ENCODE measurements around the gene CNN3.

The CNN3 gene

GRCh38 chr1:94887603-94888171 is 39.2 kb downstream of the CNN3 start:
- no peak for DNase-seq (ENCODE audit: low spot score)

- no peak for DNase-seq (ENCODE audit: low spot score)
Observed at GRCh38 chr1:94887106-94887505, 39.8 kb downstream of the CNN3 start.

- DNase-seq (ENCODE audit: low spot score), result no peak
Observed at GRCh38 chr1:94886361-94886760, 40.5 kb downstream of the CNN3 start.

GRCh38 chr1:94884507-94884906 is 42.4 kb downstream of the CNN3 start:
- DNase-seq (ENCODE audit: low spot score), result no peak

GRCh38 chr1:94884106-94884505 is 42.8 kb downstream of the CNN3 start:
- no peak for DNase-seq (ENCODE audit: low spot score)

- DNase-seq (ENCODE audit: low spot score), result no peak
Observed at GRCh38 chr1:94883691-94884090, 43.2 kb downstream of the CNN3 start.

GRCh38 chr1:94878329-94878728 is 48.6 kb downstream of the CNN3 start:
- DNase-seq (ENCODE audit: low spot score), result no peak

- DNase-seq (ENCODE audit: low spot score), result no peak
Observed at GRCh38 chr1:94876362-94876761, 50.5 kb downstream of the CNN3 start.

GRCh38 chr1:94875794-94876193 is 51.1 kb downstream of the CNN3 start:
- DNase-seq (ENCODE audit: low spot score), result no peak

GRCh38 chr1:94874423-94874822 is 52.5 kb downstream of the CNN3 start:
- no peak for DNase-seq (ENCODE audit: low spot score)

- peak; percentile 72 for DNase-seq (ENCODE audit: low spot score)
Observed at GRCh38 chr1:94873520-94874351, 53.2 kb downstream of the CNN3 start.

- no peak for DNase-seq (ENCODE audit: low spot score)
Observed at GRCh38 chr1:94872771-94873495, 54.0 kb downstream of the CNN3 start.

GRCh38 chr1:94871031-94871430 is 55.9 kb downstream of the CNN3 start:
- DNase-seq (ENCODE audit: low spot score), result no peak

- no peak for DNase-seq (ENCODE audit: low spot score)
Observed at GRCh38 chr1:94866164-94866807, 60.6 kb downstream of the CNN3 start.

GRCh38 chr1:94865360-94865759 is 61.5 kb downstream of the CNN3 start:
- DNase-seq (ENCODE audit: low spot score), result no peak

- DNase-seq (ENCODE audit: low spot score), result no peak
Observed at GRCh38 chr1:94864821-94865220, 62.1 kb downstream of the CNN3 start.

GRCh38 chr1:94863919-94864318 is 63.0 kb downstream of the CNN3 start:
- no peak for DNase-seq (ENCODE audit: low spot score)

- no peak for DNase-seq (ENCODE audit: low spot score)
Observed at GRCh38 chr1:94863297-94863911, 63.5 kb downstream of the CNN3 start.

- DNase-seq (ENCODE audit: low spot score), result no peak
Observed at GRCh38 chr1:94862718-94863117, 64.2 kb downstream of the CNN3 start.

- DNase-seq (ENCODE audit: low spot score), result no peak
Observed at GRCh38 chr1:94859174-94859573, 67.7 kb downstream of the CNN3 start.

GRCh38 chr1:94858276-94858675 is 68.6 kb downstream of the CNN3 start:
- DNase-seq (ENCODE audit: low spot score), result no peak

GRCh38 chr1:94856868-94857267 is 70.0 kb downstream of the CNN3 start:
- DNase-seq (ENCODE audit: low spot score), result no peak

All from D341Med (cell line).